ENCODE measurements around the gene RC3H1. TPM values are rescaled to one million over a fixed set of nuclear protein-coding genes. Genes with fewer than 3 reads are reported as not detected.
A peak's percentile ranks its signal among the peaks of the same experiment; 100 is the strongest.

RC3H1 gene
- total and polyA plus RNA-seq, 9 of the 15 experiments (the other 6 are each of a cell fraction or from before 2014, with no cell fraction given), result 2.4 to 31.7 (median 12.4) TPM

GRCh38 chr1:173920861-173921260, 101.3 kb downstream of the RC3H1 start:
- POLR2A ChIA-PET, result interaction anchor here (0.6 to 1.5 kb wide), 6 partner anchors 29 to 107 kb away, joined by 3 to 4 read pairs (median 3); partner anchors contain the start of genes CENPL, DARS2, GAS5 and ZBTB37
- intact Hi-C loops (cut with micrococcal nuclease) (no loop called here), in situ Hi-C loops (cut with MboI) (no loop called here)
- H3K9me1 ChIP-seq (ENCODE audit: control insufficient read depth, insufficient read depth, low read length), result no peaks in the 10 kb centered on the region
- no TSS peak for BruUV-seq (replicated peaks)
- FAIRE-seq (no peak), DNase-seq (ENCODE audit: extremely low read depth in 1 of 4, low spot score in 3 of 4) (peak in 1 of 4 experiments; percentile 35), ATAC-seq (no peak)
- H3K36me3 ChIP-seq (ENCODE audit: control insufficient read depth, insufficient read depth, low read length), result no peaks in the 10 kb centered on the region
- H3K4me2 ChIP-seq (ENCODE audit: insufficient read depth, low read length), result no peak overlapping the region
- no peaks in the 10 kb centered on the region for H4K20me1 ChIP-seq (replicated peaks; ENCODE audit: control insufficient read depth, insufficient read depth, low read length)
- H3K79me2 ChIP-seq (ENCODE audit: control insufficient read depth, insufficient read depth, low read length), result no peaks in the 10 kb centered on the region
- H3K4me1 ChIP-seq (replicated peaks in 1 of 2; ENCODE audit: control insufficient read depth in 2 of 2, insufficient read depth in 2 of 2, low read length in 2 of 2), result peaks cover under 1 to 12% of the 10 kb centered on the region in 2 experiments; a peak in 3 of 5 replicates
- no peak overlapping the region for H3K9ac ChIP-seq (ENCODE audit: insufficient read depth in 1 of 2, low read depth in 2 of 2, low read length in 2 of 2)
- H3K4me3 ChIP-seq, result no peak overlapping the region
- CTCF ChIA-PET (ENCODE audit: low intra/inter-chr PET ratio), result no interaction called here
- no peaks in the 10 kb centered on the region for H3K9me3 ChIP-seq (replicated peaks; ENCODE audit: control insufficient read depth, insufficient read depth, low read depth, low read length)
- H3K27ac ChIP-seq (ENCODE audit: extremely low read depth, low read depth, low read length), result no peak overlapping the region
- H2AFZ ChIP-seq (ENCODE audit: low read depth, low read length), result no peak overlapping the region
- H3K27me3 ChIP-seq (ENCODE audit: control insufficient read depth in 2 of 2, insufficient read depth in 2 of 2, low read length in 2 of 2), result peaks cover 0 to 5% of the 10 kb centered on the region in 2 experiments; a peak in 1 of 5 replicates
- WGBS (ENCODE audit: insufficient coverage, low coverage, missing lambda C conversion rate), result 4% methylated on average over 5 of the region's 5 CpGs
- TF ChIP-seq PREB (CRISPR knock-in tag; IDR thresholded peaks at IDR 0.05), result no peak
- TF ChIP-seq, protein P1, sequence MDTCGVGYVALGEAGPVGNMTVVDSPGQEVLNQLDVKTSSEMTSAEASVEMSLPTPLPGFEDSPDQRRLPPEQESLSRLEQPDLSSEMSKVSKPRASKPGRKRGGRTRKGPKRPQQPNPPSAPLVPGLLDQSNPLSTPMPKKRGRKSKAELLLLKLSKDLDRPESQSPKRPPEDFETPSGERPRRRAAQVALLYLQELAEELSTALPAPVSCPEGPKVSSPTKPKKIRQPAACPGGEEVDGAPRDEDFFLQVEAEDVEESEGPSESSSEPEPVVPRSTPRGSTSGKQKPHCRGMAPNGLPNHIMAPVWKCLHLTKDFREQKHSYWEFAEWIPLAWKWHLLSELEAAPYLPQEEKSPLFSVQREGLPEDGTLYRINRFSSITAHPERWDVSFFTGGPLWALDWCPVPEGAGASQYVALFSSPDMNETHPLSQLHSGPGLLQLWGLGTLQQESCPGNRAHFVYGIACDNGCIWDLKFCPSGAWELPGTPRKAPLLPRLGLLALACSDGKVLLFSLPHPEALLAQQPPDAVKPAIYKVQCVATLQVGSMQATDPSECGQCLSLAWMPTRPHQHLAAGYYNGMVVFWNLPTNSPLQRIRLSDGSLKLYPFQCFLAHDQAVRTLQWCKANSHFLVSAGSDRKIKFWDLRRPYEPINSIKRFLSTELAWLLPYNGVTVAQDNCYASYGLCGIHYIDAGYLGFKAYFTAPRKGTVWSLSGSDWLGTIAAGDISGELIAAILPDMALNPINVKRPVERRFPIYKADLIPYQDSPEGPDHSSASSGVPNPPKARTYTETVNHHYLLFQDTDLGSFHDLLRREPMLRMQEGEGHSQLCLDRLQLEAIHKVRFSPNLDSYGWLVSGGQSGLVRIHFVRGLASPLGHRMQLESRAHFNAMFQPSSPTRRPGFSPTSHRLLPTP (IDR thresholded peaks at IDR 0.05; ENCODE audit: borderline replicate concordance, extremely low read depth, insufficient read length), result peak; percentile 34
- no peak for TF ChIP-seq RBM39 (optimal IDR thresholded peaks at IDR 0.05; ENCODE audit: low read depth, low read length)
- peak; percentile 97 for TF ChIP-seq TBP (optimal IDR thresholded peaks at IDR 0.05; ENCODE audit: low read depth, low read length)
- no peak for TF ChIP-seq ZNF384 (IDR thresholded peaks at IDR 0.05; ENCODE audit: low read depth, low read length)
- peak; percentile 73 for TF ChIP-seq POLR3A (IDR thresholded peaks at IDR 0.05; ENCODE audit: borderline replicate concordance, extremely low read depth, insufficient read depth, insufficient read length)
- TF ChIP-seq BRCA1 (IDR thresholded peaks at IDR 0.05), result no peak
- TF ChIP-seq BRCA1 (CRISPR knock-in tag; IDR thresholded peaks at IDR 0.05), result no peak
- no peak for TF ChIP-seq ZNF507 (tag; conservative IDR thresholded peaks at IDR 0.05)
- TF ChIP-seq ZNF316 (IDR thresholded peaks at IDR 0.05), result no peak
- TF ChIP-seq ZFP30 (CRISPR knock-in tag; IDR thresholded peaks at IDR 0.05; ENCODE audit: borderline replicate concordance), result no peak
- no peak for TF ChIP-seq ELF1 (tag; IDR thresholded peaks at IDR 0.05)
- TF ChIP-seq POLR2H (tag; IDR thresholded peaks at IDR 0.05; ENCODE audit: low read depth), result no peak; the same call in 1 of the 2 replicates
- TF ChIP-seq SP2 (IDR thresholded peaks at IDR 0.05; ENCODE audit: extremely low read depth, low read depth, low read length, poor library complexity, severe bottlenecking), result no peak
- TF ChIP-seq ZNF75A (CRISPR knock-in tag; IDR thresholded peaks at IDR 0.05), result no peak
- no peak for TF ChIP-seq CEBPG (CRISPR knock-in tag; IDR thresholded peaks at IDR 0.05)
- TF ChIP-seq CEBPG (tag; conservative IDR thresholded peaks at IDR 0.05 in 1 of 2, IDR thresholded peaks at IDR 0.05 in 1 of 2), result no peak
- no peak for TF ChIP-seq ESRRB (CRISPR knock-in tag; IDR thresholded peaks at IDR 0.05; ENCODE audit: borderline replicate concordance)

All from K562 (cell line).